ENCODE data around the gene BARX2. TPM values are rescaled to one million over a fixed set of nuclear protein-coding genes. Genes with fewer than 3 reads are reported as not detected.

Gene BARX2
- total RNA-seq, 3 donors from 2014 or later (not counting 1 experiment from before 2014, with no cell fraction given) = not detected

DNA sequence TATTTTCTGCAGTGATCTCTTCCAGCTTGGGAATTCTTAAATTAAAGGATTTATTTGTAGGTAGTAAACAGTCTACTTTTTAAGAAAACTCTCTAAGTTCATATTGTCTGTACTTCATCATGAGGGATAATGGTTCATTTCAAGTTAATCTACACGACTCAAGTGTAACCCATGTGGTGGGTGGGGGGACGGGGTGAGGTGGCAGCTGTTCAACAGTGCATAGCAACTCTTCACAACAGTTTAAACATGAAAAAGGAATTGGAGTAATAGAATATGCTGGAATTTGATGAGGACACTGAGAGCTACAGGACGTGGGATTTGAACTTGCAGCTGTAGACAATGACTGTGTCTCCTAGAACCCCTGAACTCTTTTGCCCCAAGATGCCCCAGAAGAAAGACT is 20.8 kb downstream of the BARX2 start:
- Histone ChIP-seq H3K27me3 (ENCODE audit: control insufficient read depth, insufficient read depth, low read length) (no peaks in the 10 kb centered on the region), H3K4me1 (ENCODE audit: control insufficient read depth, insufficient read depth, low read length) (no peaks in the 10 kb centered on the region), H3K27ac (ENCODE audit: low read length) (no peak overlapping the region), H3K36me3 (ENCODE audit: control insufficient read depth, insufficient read depth, low read length) (no peaks in the 10 kb centered on the region), H3K4me3 (ENCODE audit: low read length) (no peak overlapping the region), H3K9me3 (ENCODE audit: control insufficient read depth, insufficient read depth, low read length) (no peaks in the 10 kb centered on the region)
- no peak overlapping the region for H3K4me3 Mint-ChIP-seq
- no peaks in the 10 kb centered on the region for H3K4me1 Mint-ChIP-seq
- no peaks in the 10 kb centered on the region for H3K36me3 Mint-ChIP-seq
- 80% methylated on average over 2 of the region's 3 CpGs for WGBS (ENCODE audit: insufficient coverage)
- TF ChIP-seq, protein P1, sequence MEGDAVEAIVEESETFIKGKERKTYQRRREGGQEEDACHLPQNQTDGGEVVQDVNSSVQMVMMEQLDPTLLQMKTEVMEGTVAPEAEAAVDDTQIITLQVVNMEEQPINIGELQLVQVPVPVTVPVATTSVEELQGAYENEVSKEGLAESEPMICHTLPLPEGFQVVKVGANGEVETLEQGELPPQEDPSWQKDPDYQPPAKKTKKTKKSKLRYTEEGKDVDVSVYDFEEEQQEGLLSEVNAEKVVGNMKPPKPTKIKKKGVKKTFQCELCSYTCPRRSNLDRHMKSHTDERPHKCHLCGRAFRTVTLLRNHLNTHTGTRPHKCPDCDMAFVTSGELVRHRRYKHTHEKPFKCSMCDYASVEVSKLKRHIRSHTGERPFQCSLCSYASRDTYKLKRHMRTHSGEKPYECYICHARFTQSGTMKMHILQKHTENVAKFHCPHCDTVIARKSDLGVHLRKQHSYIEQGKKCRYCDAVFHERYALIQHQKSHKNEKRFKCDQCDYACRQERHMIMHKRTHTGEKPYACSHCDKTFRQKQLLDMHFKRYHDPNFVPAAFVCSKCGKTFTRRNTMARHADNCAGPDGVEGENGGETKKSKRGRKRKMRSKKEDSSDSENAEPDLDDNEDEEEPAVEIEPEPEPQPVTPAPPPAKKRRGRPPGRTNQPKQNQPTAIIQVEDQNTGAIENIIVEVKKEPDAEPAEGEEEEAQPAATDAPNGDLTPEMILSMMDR (IDR thresholded peaks at IDR 0.05) = no peak
- peaks cover 0 to 2% of the 10 kb centered on the region in 2 donors for H3K9me3 Mint-ChIP-seq
- H3K27me3 Mint-ChIP-seq (ENCODE audit: low read depth in 2 of 2) = peaks cover 9 to 16% of the 10 kb centered on the region in 2 donors
- no peak overlapping the region for H3K27ac Mint-ChIP-seq
- intact Hi-C loops (cut with micrococcal nuclease) = no loop called here
- ATAC-seq (no peak), DNase-seq (no peak)

DNA sequence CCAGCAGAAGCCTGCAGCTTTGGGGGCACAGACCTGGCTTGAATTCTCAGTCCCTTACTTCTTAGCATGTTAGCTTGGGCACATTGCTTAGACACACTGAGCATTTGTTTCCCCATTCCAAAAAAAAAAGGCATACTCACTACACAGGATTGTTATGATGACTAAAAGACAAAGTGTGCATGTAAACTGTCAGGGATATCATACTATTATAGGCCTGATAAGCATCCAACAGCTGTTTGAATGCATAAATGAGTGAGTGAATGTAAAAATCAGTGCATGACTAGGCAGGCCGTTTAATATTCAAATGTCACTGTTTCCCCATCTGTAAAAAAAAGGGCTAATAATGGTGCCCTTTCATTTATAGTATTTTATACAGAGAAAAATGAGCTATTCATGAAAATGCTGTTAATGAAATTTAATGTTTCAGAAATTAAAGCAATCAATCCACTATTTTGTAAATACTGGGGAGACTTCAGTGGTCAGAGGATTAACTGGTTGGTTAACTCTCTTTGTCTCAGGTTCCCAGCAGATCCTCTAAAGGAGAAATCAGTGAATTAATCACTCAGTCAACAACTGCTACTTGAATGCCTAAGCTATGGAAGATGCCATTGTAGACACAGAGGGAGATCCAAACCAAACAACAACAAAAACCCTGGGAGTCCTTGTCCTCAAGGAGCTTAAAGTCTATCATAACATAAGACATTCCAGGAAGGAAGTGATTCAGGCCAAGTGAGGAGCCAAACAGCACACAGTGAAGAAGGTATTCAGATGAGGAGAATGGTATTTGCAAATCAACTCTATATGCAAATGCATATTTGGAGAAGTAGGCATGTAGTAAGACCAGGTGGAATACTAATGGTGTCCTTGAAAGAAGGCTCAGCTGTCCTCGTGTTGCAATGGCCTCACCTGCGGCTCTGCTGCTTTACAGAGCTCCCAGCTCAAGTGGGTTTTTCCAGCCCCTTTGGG is 26.8 kb downstream of the BARX2 start:
- TF ChIP-seq, protein P1 (IDR thresholded peaks at IDR 0.05) = no peak
- peaks cover 6 to 25% of the 10 kb centered on the region in 2 donors for H3K27me3 Mint-ChIP-seq (ENCODE audit: low read depth in 2 of 2)

DNA sequence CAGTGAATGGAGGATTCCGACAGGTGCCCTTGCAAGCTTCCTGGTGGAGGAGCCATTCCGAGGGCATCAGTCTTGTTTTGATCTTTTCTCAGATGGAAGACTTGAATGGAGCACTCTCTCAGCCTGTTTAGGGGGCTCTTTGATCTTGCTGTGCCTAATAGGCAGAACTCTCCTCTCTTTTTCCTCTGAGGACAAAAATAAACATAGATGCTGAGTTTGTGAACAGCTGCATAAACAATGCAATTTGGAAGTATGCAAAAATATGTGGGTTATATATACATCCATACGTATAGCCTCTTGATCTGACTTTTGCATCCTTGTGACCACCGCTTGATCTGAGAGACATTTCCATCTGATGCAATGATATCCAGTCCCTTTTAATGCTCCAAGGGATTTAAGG is 29.1 kb downstream of the BARX2 start:
- ATAC-seq = no peak
- WGBS (ENCODE audit: insufficient coverage) = 92% methylated on average over 4 of the region's 4 CpGs
- TF ChIP-seq, protein P1 (IDR thresholded peaks at IDR 0.05) = no peak
- Histone ChIP-seq H3K36me3 (ENCODE audit: control insufficient read depth, insufficient read depth, low read length) (no peaks in the 10 kb centered on the region), H3K4me1 (ENCODE audit: control insufficient read depth, insufficient read depth, low read length) (no peaks in the 10 kb centered on the region), H3K9me3 (ENCODE audit: control insufficient read depth, insufficient read depth, low read length) (no peaks in the 10 kb centered on the region), H3K4me3 (ENCODE audit: low read length) (no peak overlapping the region), H3K27me3 (ENCODE audit: control insufficient read depth, insufficient read depth, low read length) (no peaks in the 10 kb centered on the region), H3K27ac (ENCODE audit: low read length) (no peak overlapping the region)
- intact Hi-C loops (cut with micrococcal nuclease) = no loop called here
- DNase-seq = no peak
- peaks cover 0 to 2% of the 10 kb centered on the region in 2 donors for H3K9me3 Mint-ChIP-seq
- H3K4me3 Mint-ChIP-seq = no peak overlapping the region
- H3K4me1 Mint-ChIP-seq = no peaks in the 10 kb centered on the region
- H3K27ac Mint-ChIP-seq = no peak overlapping the region
- peaks cover 9 to 29% of the 10 kb centered on the region in 2 donors for H3K27me3 Mint-ChIP-seq (ENCODE audit: low read depth in 2 of 2)
- no peaks in the 10 kb centered on the region for H3K36me3 Mint-ChIP-seq

More for the DNA sequence above, 26.8 kb downstream of the BARX2 start:
- Mint-ChIP-seq H3K4me1 (no peaks in the 10 kb centered on the region), H3K9me3 (peaks cover 0 to 2% of the 10 kb centered on the region in 2 donors), H3K27ac (no peak overlapping the region), H3K4me3 (no peak overlapping the region), H3K36me3 (no peaks in the 10 kb centered on the region)
- Histone ChIP-seq H3K9me3 (ENCODE audit: control insufficient read depth, insufficient read depth, low read length) (no peaks in the 10 kb centered on the region), H3K4me3 (ENCODE audit: low read length) (no peak overlapping the region), H3K27me3 (ENCODE audit: control insufficient read depth, insufficient read depth, low read length) (no peaks in the 10 kb centered on the region), H3K27ac (ENCODE audit: low read length) (no peak overlapping the region), H3K36me3 (ENCODE audit: control insufficient read depth, insufficient read depth, low read length) (no peaks in the 10 kb centered on the region), H3K4me1 (ENCODE audit: control insufficient read depth, insufficient read depth, low read length) (no peaks in the 10 kb centered on the region)
- DNase-seq = no peak
- intact Hi-C loops (cut with micrococcal nuclease) = no loop called here
- WGBS (ENCODE audit: insufficient coverage) = 88% methylated on average over 2 of the region's 3 CpGs
- no peak for ATAC-seq

Data from natural killer cell (primary cell).